ENCODE results near the gene ASAP3. TPM values are rescaled to one million over a fixed set of nuclear protein-coding genes. Genes with fewer than 3 reads are reported as not detected.

Gene ASAP3
- total RNA-seq, 1 donor from 2014 or later, result 35.9 TPM

- Histone ChIP-seq H3K4me1 (peaks cover 21% of the 10 kb centered on the region), H3K36me3 (no peaks in the 10 kb centered on the region), H3K4me3 (no peak overlapping the region), H3K9me3 (no peaks in the 10 kb centered on the region), H3K27me3 (no peaks in the 10 kb centered on the region), H3K27ac (no peak overlapping the region)
- DNase-seq (no peak), ATAC-seq (no peak)
- intact Hi-C loops (cut with DNase I), result no loop called here
- no peak for TF ChIP-seq CTCF (IDR thresholded peaks at IDR 0.05)
Measured at GRCh38 chr1:23395849-23396248, 88.1 kb downstream of the ASAP3 start.

GRCh38 chr1:23395154-23395724 lies 88.7 kb downstream of the ASAP3 start:
- Histone ChIP-seq H3K4me3 (no peak overlapping the region), H3K27ac (peak overlapping the region; percentile 70), H3K4me1 (peaks cover 21% of the 10 kb centered on the region), H3K9me3 (no peaks in the 10 kb centered on the region), H3K27me3 (no peaks in the 10 kb centered on the region), H3K36me3 (no peaks in the 10 kb centered on the region)
- intact Hi-C loops (cut with DNase I), result no loop called here
- DNase-seq (no peak), ATAC-seq (no peak)
- no peak for TF ChIP-seq CTCF (IDR thresholded peaks at IDR 0.05)

- peak; percentile 60 for ATAC-seq
- Histone ChIP-seq H3K27ac (peak overlapping the region; percentile 70), H3K4me1 (peaks cover 18% of the 10 kb centered on the region), H3K27me3 (no peaks in the 10 kb centered on the region), H3K9me3 (no peaks in the 10 kb centered on the region), H3K36me3 (no peaks in the 10 kb centered on the region), H3K4me3 (no peak overlapping the region)
- no peak for TF ChIP-seq CTCF (IDR thresholded peaks at IDR 0.05)
- DNase-seq, result peak; percentile 70
- intact Hi-C loops (cut with DNase I), result no loop called here
Measured at GRCh38 chr1:23394684-23395083, 89.3 kb downstream of the ASAP3 start.

- ATAC-seq (no peak), DNase-seq (no peak)
- H3K27ac ChIP-seq, result peak overlapping the region; percentile 70
- no peaks in the 10 kb centered on the region for H3K36me3 ChIP-seq
- TF ChIP-seq CTCF (IDR thresholded peaks at IDR 0.05), result no peak
- intact Hi-C loops (cut with DNase I), result no loop called here
- H3K4me3 ChIP-seq, result no peak overlapping the region
- H3K9me3 ChIP-seq, result no peaks in the 10 kb centered on the region
- H3K27me3 ChIP-seq, result no peaks in the 10 kb centered on the region
- H3K4me1 ChIP-seq, result peaks cover 18% of the 10 kb centered on the region
Measured at GRCh38 chr1:23394181-23394580, 89.8 kb downstream of the ASAP3 start.

GRCh38 chr1:23393706-23394105 lies 90.3 kb downstream of the ASAP3 start:
- Histone ChIP-seq H3K36me3 (no peaks in the 10 kb centered on the region), H3K4me1 (peaks cover 18% of the 10 kb centered on the region), H3K9me3 (no peaks in the 10 kb centered on the region), H3K4me3 (no peak overlapping the region), H3K27me3 (no peaks in the 10 kb centered on the region), H3K27ac (peak overlapping the region; percentile 70)
- TF ChIP-seq CTCF (IDR thresholded peaks at IDR 0.05), result no peak
- DNase-seq (no peak), ATAC-seq (no peak)
- intact Hi-C loops (cut with DNase I), result no loop called here
